Measurements from ENCODE around the gene PAK1IP1.
"Not testable (repeated sequence)": the region's sequence is repeated elsewhere in the genome, so short reads cannot be mapped to it uniquely, and the experiment has no call there.

PAK1IP1 gene, protein sequence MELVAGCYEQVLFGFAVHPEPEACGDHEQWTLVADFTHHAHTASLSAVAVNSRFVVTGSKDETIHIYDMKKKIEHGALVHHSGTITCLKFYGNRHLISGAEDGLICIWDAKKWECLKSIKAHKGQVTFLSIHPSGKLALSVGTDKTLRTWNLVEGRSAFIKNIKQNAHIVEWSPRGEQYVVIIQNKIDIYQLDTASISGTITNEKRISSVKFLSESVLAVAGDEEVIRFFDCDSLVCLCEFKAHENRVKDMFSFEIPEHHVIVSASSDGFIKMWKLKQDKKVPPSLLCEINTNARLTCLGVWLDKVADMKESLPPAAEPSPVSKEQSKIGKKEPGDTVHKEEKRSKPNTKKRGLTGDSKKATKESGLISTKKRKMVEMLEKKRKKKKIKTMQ

DNA sequence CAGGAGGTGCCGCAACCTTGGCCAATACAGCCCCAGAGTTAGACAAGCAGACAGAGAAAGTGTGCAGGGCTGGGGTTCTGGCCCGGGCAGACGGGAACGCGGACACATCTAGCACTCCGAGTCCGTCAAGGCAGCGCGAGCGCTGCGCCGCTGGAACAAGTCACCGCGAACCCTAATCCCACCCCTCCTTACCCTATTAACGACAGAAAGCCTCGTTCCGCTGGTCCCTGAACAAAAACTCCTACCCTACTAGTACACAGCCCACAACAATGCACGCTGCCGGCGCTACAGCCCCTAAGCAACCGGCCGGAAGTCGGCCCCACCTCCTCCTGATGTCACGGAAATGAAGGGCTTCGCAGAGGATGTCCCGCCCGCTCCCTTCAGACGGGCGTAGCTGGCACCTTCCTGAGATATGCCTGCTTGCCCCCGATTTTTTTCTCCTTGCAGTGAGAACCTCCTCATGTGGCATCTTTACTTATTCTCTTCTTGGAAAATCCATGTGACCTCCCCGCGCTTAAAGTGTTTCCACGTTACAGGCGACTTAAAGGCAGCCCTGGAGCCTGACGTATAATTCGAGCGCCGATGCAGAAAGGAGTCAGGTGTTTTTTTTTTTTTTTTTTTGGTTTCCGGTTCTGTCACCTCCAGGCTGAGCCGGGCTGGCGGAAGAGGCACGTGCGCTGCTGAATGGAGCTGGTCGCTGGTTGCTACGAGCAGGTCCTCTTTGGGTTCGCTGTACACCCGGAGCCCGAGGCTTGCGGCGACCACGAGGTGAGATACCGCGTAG, at the start of gene PAK1IP1, which contains the start of gene C6orf52:
PAK1IP1 (plus strand) TSS at position 671 of the 784 bp plus-strand sequence; CDS start at position 685, 14 bp downstream.
C6orf52 (minus strand) TSS at position 315 of the 784 bp plus-strand sequence. CDS start 7,066 bp downstream, outside the sequence.
- DNase-seq (ENCODE audit: low read depth in 3 of 3), result peak; percentile 84 to 91 (median 90)

DNA sequence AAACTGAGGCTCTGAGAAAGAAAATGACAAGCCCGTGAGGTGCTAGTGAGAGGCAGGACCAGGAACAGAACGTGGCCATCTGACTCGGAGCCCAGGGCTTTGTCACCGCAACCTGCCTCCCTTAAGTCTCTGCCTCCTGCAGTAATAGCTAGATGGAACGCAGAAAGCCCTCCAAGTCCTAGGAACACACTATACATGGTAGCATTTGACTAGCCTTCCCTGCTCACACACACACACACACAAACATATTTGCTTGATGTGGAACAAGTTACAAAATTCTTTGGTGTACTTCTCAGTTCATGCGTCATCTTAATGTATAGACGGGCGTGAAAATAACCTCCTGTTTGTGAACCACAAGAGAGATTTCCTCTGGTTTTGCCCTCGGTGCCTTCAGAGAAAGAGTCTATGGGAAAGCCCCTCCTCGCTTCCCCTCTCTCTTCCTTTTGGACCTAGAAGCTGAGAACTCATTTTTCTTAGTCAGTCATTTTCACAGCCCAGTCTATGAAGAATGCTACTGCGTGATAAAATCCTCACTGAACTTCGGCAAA, 39.2 kb upstream of the PAK1IP1 start:
- peak in 1 of 3 experiments; percentile 12 for DNase-seq (ENCODE audit: low read depth in 3 of 3)

DNA sequence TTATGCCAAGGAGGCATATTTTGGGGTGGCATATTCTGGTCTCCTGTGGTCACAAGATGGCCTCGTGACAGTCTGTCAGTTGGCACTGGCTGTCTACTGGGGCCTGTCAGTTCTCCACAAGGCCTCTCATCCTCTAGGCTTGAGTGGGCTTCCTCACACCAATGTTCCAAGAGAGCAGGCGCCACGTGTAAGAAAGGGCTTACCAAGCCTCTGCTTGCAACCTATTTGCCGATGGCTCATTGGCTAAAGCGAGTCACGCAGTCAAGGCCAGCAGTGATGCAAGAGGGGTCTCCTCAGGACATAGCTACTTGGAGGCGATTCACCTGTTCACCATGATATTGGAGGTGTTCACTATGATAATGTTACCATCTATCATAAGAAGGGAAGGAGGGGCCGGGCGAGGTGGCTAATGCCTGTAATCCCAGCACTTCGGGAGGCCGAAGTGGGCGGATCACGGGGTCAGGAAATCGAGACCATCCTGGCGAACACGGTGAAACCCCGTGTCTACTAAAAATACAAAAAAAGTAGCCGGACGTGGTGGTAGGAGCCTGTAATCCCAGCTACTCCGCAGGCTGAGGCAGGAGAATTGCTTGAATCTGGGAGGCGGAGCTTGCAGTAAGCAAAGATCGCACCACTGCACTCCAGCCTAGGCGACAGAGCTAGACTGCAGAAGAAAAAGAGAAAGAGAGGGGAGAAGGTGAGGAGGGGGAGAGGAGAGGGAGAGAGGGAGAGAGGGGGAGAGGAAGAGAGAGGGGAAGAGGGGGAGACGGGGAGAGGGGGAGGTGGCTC, 35.7 kb upstream of the PAK1IP1 start:
- no peak for DNase-seq (ENCODE audit: low read depth in 3 of 3)

DNA sequence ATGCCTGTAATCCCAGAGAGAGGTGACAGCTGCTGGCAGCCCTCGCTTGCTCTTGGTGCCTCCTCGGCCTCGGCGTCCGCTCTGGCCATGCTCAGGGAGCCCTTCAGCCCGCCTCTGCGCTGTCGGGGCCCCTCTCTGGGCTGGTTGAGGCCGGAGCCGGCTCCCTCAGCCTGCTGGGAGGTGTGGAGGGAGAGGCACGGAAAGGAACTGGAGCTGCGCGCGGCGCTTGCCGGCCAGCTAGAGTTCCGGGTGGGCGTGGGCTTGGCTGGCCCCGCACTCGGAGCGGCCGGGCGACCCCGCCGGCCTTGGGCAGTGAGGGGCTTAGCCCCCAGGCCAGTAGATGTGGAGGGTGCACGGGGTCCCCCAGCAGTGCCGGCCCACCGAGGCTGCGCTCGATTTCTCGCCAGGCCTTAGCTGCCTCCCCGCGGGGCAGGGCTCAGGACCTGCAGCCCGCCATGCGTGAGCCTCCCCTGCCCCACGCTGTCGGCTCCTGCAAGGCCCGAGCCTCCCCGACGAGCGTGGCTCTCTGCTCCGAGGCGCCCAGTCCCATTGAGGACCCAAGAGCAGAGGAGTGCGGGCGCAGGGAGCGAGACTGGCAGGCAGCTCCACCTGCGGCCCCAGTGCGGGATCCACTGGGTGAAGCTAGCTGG, 34.9 kb upstream of the PAK1IP1 start:
- no peak for DNase-seq (ENCODE audit: low read depth in 3 of 3)

DNA sequence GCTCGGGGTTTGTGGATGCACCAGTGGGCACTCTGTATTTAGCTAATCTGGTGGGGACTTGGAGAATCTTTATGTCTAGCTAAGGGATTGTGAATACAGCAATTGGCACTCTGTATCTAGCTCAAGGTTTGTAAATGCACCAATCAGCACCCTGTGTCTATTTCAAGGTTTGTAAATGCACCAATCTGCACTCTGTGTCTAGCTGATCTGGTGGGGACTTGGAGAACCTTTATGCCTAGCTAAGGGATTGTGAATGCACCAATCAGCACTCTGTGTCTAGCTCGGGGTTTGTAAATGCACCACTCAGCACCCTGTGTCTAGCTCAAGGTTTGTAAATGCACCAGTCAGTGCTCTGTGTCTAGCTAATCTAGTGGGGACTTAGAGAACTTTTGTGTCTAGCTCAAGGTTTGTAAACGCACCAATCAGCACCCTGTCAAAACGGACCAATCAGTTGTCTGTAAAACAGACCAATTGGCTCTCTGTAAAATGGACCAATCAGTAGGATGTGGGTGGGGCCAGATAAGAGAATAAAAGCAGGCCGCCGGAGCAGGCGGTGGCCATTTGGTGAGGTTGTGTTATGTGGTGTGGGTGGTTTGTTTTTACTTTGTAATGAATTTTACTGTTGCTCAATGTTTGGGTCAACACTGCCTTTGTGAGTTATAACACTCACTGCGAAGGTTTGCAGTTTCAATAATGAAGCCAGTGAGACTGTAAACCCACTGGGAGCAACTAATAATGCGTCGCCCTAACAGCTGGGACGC, 34.2 kb upstream of the PAK1IP1 start:
- DNase-seq (ENCODE audit: low read depth in 3 of 3), result not testable (repeated sequence)

DNA sequence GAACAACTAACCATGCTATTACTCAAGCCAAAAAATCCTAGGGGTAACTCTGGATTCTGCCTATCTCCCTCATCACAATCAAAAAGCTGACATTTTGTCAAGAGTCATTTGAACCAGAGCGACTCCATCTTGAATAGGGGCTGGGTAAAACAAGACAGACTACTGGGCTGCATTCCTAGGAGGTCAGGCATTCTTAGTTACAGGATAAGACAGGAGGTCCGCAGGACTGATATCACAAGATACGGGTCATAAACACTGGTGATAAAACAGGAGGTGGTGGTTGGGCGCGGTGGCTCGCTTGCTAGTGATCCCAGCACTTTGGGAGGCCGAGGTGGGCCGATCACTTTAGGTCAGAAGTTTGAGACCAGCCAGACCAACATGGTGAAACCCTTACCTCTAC, 32.6 kb upstream of the PAK1IP1 start:
- no peak for DNase-seq (ENCODE audit: low read depth in 3 of 3)

DNA sequence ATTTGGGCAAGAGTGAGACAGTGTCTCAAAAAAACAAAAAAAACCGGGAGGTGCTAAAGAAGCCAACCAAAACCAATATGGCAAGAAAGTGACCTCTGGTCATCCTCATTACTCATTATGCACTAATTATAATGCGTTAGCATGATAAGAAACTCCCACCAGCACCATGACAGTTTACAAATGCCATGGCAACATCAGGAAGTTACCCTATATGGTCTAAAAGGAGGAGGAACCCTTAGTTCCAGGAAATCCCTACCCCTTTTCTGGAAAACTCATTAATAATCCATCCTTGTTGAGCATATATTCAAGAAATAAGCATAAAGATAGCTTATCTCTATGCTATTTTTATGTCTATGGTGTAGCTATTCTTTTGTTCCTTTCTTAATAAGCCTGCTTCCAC, 32.0 kb upstream of the PAK1IP1 start:
- no peak for DNase-seq (ENCODE audit: low read depth in 3 of 3)

DNA sequence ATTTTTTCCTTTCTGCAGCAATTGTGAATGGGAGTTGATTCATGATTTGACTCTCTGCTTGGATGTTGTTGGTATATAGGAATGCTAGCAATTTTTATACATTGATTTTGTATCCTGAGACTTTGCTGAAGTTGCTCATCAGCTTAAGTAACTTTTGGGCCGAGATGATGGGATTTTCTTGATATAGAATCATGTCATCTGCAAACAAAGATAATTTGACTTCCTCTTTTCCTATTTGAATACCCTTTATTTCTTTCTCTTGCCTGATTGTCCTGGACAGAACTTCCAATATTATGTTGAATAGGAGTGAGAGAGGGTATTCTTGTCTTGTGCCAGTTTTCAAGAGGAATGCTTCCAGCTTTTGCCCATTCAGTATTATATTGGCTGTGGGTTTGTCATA, 29.2 kb upstream of the PAK1IP1 start:
- DNase-seq (ENCODE audit: low read depth in 3 of 3), result not testable (repeated sequence)

DNA sequence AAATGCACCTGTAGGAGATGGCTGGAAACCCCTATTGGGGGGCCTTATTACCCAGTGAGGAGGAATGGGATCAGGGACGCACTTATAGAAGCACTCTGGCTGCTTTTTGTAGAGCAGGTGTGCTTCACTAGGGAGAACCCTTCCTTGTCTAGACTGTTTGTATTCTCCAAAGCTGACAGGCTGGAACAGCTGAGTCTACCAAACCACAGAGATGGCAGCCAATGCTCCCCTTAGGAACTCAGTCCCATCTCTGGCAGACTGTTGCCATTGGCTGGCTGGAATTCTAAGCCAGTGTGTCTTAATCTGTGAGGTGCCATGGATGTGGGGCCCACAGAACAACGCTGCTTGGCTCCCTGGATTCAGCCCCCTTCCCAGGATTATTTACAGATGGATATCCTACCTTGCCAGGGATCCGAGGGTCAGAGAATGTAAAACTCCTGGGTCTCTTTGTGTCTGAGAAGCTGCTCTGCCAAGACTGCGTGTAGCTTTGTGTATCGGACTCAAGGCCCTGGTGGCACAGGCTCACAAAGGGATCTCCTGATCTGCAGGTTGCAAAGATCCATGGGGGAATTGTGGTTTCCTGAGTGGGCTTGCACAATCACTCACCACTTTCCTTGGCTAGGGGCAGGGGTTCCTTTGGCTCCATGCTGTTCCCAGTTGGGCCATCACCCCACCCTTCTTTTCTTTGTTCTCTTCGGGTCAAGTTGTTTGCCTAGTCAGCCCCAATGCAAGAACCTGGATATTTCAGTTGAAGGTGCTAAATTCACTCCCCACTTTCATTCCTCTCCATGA, 26.4 kb upstream of the PAK1IP1 start:
- DNase-seq (ENCODE audit: low read depth in 3 of 3), result no peak

DNA sequence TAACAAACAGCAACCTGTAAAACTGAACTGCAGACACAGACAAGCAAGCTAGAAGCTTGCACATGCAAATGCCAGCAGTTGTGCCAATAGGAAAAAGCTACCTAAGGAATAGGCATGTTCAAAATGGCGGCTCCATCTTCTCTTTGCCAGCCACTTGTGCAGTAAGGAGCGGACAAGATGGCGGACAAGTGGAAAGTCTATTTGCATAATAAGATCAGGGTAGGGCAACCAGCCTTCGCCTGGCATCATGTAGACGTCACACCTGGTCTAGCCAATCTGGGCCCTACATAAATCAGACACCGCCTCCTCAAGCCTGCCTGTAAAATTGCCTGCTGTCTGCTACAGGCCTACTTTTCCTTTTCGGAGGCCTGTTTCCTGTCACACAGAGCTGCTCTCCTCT, 18.4 kb upstream of the PAK1IP1 start:
- DNase-seq (ENCODE audit: low read depth in 3 of 3), result no peak

DNA sequence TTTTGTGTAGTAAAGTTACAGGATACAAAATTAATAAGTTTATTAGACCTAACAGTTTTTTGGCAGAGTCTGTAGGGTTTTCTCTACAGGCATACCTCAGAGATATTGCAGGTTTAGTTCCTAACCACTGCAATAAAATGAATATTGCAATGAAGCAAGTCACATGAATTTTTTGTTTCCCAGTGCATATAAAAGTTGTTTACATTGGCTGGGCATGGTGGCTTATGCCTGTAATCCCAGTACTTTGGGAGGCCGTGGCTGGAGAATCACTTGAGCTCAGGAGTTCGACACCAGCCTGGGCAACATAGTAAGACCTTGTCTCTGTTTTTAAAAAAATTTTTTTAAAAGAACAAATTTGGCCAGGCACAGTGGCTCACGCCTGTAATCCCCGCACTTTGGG, 16.3 kb upstream of the PAK1IP1 start:
- no peak for DNase-seq (ENCODE audit: low read depth in 3 of 3)

DNA sequence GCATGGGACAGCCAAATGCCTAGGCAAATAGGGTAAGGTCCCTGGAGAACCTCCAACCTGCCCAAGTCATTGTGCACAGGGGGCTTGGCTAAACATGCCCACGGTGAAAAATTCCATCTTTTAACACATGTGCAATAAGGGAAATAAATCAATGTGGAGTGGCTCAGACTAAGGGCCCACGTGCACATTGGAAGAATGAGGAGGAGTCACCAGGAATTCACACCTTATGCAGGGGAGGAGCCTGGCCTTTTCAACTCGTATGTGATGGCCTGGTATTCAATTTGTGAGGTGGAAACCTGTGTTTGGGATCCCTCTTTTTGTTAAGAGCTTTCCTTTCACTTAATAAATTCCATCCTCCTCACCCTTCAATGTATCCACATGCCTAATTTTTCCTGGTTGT, 13.0 kb upstream of the PAK1IP1 start:
- no peak for DNase-seq (ENCODE audit: low read depth in 3 of 3)

DNA sequence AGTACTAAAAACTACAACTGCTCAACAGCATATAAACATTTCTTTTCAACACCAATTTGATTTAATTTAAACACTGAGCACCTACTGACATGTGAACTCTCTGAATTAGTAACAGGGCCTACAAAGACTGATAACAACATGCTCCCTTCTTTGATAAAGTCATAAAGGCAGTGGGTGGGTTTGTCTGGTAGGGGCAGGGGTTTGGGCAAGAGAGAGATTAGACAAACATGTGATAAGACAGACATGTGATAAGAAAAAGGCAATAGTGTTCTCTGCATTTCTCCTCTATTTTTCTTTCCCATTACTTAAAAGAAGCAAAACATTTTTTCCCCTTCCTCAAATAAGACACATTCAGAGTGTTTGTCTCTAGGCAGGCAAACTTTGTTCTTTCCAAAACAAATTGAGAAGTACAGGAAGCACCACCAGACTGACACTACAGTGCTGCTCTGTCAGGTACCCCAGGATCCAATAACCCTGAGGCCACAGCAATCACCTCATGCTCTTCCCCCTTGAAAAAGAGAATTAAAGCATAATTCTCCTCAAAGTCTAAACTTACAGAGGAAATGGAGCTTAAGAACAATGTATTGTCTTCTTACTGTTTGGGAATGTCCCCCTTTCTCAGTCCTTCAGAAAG, 12.3 kb upstream of the PAK1IP1 start:
- no peak for DNase-seq (ENCODE audit: low read depth in 3 of 3)

DNA sequence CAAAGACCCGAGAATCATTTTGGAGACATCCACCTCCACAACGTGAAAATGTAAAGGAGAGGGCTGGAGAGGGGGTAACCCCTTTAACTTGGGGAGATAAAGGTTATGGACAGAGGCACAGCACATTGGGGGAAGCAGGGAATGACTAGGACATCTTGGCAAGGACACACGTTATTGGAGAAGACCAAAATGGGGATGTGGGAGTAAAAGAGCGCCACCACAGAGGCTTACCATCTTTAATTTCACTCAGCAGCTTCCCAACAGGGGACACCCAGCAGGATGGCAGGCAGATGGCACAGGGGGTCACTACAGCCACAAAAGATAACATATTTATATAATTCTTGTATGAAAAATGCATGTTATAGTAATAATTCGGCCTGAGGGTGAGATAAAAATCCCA, 10.2 kb upstream of the PAK1IP1 start:
- no peak for DNase-seq (ENCODE audit: low read depth in 3 of 3)

DNA sequence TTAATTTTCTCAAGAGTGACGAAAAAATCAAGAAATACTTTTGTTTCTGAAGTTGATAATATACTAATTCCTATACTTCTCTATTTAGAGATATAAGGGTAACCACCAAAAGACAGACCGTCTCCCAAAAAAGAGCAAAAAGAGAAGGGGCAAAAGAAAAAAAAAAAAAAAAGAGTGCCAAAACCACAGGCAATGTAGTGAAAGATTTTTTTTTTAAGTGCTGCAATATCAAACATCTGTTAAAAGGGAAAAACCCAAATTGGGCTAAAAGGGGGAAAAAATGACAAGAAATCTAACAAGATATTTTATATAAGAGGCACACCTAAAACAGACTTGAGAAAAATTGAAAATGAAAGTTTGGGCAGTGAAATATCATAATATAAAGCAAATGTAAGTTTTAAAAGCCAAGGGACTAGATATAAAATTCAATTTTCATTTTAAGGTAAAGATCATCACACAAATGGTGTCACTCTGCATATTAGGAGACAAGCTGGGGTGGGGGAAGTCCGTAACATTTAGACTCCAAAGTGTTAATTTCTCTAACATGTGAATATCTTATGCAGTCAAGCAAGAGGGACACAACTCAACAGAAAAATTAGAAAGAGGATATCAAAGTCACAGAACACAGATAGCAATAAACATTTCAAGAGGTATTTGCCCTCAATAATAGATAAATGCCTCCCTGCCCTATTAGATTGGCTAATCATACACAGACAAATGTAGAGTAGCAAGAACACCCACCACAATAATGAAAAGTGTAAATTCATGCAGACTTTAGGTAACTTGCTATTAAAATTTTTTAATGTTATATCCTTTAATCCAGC, 9.5 kb upstream of the PAK1IP1 start:
- DNase-seq (ENCODE audit: low read depth in 3 of 3), result no peak

DNA sequence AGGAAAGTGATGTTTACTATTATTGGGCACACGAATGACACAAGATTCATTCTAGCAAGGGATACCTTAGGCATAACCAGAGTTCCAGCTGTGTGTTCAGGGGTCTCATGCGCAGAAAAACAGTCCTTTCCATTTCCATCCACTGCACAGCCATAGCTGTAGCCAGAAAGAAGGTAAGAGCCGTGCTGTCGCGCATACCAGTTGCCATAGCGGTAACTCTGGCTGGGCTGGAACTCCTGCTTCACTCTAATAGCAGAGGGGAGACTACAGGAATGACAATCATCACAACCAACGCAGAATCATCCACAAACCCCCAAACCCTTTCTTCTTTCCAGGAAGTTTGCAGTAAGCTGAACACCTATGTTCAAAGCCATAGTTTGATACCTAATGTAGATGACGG, 7.9 kb upstream of the PAK1IP1 start:
- DNase-seq (ENCODE audit: low read depth in 3 of 3), result no peak

DNA sequence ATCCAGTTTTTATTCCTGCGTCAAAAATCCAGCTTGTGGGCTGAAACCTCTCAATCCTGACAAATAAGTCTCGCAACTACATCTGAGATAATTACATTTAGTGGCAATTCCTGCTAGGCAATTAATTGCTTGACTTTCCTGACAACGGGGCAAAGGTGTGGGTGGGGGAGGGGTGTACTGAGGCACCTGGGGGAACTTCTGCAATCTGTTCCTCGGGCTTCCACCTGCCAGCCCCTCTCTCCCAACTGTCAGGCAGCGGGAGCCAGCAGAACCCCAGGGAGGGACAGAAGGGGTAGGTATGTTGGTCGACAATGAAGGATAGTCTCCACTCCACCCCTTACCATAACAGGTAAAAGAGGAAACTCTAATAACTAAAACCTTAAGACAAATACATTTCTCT, 7.2 kb upstream of the PAK1IP1 start:
- DNase-seq (ENCODE audit: low read depth in 3 of 3), result no peak

Measured in stimulated activated CD4-positive, alpha-beta T cell treated with anti-CD3 and anti-CD28 coated beads, TNF-alpha, amount 100 ng/mL, for 24 hours (primary cell).